ENCODE results near the gene PLAAT1.

GRCh38 chr3:193305356-193305755 lies 64.3 kb downstream of the PLAAT1 start:
- no peak for TF ChIP-seq CTCF (IDR thresholded peaks at IDR 0.05; ENCODE audit: poor library complexity, severe bottlenecking)
- TF ChIP-seq RAD21 (conservative IDR thresholded peaks at IDR 0.05): no peak
